HG02981 (cell line): ENCODE measurements around the gene TPM1.
"Not testable (repeated sequence)": the region's sequence is repeated elsewhere in the genome, so short reads cannot be mapped to it uniquely, and the experiment has no call there.

Experiments used
- ATAC-seq: cut with Tn5 transposase; IDR thresholded peaks from one replicate; pipeline ENCODE4 v1.9.1; 2021; ENCODE audit warnings: mild to moderate bottlenecking, moderate library complexity; ENCODE audit not compliant: unreplicated experiment

Gene TPM1

DNA sequence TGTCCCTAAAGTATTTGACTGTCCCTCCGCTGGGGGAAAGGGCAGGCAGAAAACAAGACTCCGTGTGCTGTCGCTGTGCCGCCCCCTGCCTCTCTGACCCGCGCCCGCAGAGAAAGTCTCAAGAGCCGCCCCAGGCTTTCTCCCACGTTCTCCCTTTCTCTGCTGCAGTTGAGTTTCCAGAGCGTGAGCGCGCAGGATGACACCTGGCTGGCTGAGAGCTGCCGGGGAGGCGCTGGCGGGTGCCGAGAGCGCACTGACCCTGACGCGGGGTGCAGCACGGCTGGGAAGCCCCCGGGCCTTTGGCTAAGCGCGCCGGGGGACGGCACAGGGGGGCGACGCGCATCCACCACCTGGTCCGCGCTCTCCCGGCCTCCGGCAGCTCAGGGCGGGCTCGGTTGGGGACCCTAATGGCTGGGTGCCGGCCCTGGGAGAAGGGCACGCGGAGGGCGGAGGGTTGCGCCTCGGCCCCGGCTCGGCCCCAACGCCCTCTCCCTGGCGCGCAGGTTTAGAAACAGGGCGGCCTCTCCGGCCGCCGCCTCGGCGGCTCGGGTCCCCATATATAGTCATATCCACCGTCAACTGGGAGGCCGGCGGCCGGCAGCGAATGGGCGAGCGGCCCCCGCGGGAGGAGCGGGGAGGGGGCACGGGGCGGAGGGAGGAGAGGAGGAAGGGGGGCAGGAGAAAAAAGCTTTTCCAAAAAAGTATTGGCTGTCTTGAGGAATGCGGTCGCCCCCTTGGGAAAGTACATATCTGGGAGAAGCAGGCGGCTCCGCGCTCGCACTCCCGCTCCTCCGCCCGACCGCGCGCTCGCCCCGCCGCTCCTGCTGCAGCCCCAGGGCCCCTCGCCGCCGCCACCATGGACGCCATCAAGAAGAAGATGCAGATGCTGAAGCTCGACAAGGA lies at the start of gene TPM1:
Gene TPM1 (plus strand): TSS at position 774 of the 903 bp plus-strand sequence. CDS start 83 bp downstream, at position 857.
- no peak for ATAC-seq

DNA sequence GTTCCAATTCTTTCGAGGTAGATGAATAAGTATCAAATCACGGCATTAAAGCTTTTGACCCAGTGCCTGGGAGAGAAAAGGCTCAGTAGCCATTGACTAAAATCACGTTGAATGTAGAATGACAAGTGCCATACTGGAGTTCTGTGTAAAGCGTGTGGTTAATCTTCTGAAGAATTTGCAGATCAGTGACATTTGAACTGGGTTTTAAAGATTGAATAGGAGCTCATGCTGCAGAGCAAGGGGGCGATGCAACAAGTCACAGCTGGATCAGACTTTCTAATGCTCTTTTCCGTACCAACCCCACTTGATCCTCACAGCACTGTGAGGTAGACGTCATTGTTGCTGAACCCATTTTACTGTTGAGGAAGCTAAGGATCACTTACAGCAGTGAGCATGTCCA lies 49.5 kb upstream of the TPM1 start:
- ATAC-seq = no peak

DNA sequence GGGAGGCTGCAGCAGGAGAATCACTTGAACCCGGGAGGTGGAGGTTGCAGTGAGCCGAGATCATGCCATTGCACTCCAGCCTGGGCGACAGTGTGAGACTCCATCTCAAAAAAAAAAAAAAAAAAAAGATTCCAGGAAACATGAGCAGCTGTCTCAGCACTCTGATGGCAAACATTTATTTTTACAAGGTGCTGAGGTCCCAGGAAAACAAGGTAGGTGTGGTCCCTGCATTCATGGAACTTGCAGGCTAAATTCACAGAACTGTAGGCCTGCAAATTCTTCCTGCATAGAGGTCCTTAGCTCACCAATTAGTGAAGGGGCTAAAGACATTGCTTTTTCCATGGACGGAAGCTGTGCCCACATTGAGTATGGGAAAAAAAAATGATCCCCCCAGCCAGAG lies 48.9 kb upstream of the TPM1 start:
- ATAC-seq = not testable (repeated sequence)

DNA sequence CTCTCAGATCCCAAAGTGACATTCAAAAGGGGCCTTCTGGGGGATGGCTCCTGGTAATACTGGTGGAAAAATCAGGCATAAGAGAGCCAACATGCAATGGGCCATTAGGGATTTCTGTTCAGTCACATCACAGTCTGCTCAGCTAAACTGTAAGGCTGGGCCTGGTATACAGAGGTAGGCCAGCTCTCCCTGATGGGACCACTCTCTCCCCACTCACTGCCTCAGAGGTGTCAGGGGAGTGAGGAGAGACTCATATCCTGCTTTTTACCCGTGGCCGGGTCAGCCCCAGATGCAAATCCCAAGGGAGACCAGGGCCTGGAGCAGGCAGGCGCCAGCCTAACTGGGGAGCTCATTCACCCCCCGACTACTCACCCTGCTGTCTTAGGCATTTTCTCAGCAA lies 48.1 kb upstream of the TPM1 start:
- no peak for ATAC-seq

DNA sequence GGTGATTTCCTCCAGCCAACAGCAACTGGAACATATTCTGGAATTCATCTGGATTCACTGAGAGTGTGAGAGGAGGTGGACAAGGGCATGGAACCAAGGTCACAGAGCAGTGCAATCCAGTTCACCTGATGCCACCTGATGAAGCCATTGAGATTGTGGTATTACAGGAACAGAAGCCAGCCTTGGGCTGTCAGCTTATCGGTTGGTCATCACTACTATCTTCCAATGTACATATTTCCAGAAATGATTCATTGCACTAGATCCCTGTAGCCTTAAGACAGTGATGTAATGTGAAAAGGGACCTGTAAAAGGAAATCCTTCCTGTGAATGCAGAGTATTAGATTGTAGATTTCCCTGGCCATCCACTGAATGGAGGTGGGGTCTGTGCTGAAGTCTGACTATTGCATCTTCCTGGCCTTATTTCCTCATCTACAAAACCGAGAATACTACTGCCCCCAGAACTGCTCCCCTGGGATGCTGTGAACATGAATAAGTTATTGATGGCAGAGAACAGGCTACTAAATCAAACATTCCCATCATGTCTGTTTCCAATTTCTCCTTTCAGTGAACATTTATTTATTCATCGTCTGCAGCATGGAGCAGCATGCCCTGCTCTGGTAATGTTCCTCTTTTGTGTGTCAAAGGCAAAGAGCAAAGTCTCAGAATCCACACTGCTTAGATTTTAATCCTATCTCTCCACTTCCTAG lies 47.4 kb upstream of the TPM1 start:
- no peak for ATAC-seq

DNA sequence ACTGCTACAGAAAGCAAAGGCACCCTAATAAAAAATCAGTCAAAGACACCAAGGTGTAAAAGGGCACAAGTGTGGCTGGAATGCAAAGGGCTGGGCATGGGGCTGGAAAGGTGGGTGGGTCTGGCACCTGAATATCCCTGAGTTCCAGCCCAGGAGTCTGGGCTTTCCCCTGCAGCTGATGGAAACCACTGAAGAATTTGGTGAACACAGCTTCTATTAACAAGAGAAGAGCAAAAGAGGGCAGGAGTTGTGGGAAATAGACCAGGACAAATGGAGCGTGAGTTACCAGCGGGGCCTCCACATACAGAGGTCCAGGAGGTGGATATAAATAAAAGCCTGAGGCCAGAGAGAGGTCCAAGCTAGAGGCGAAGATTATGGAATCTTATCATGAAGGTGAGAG lies 45.1 kb upstream of the TPM1 start:
- ATAC-seq = no peak

DNA sequence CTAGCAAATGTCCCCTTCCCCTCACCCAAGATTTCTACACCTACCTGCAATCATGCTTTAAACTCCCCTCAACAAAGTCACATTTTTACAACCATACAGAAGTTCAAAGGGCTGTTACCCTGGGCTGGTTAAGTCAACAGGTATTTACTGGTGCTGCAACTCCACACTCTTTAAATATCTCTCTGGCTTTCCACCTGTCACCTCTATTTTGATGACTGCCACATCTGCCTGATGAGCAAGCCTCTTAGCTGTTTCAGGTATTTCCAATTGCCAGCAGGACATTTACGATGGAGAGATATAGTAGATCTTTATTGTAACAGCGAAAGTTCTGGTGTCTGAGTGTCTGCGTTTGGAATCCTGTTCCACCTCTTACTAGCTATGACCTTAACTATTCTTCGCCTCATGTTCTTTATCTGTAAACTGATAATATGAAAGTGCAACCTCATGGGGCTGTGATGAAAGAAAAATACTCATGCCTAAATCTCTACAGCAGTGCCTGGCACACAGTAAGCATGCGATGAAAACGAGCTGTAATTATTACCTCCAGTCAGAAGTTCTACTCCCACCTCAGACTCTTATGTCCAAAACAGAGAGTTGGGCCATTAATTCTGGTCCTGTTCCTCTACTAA lies 44.2 kb upstream of the TPM1 start:
- ATAC-seq = no peak

DNA sequence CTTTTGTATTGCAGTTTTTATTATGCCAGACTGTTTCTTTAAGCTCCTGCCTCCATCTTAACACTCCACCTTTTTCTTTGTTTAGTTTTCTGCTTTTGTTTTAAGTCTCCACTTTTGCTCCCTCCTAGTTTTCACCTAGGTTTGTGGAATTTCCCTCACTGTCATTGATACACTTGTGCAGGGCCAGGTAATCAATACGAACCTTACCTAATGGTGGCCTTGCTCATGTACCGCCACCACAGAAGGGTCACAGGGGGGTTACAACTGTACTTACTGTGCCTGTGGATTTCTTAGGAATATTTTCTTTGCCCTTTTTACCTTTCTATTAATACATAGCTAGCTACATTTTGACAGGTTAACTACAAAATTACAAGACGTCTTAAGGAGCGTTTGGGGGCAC lies 43.4 kb upstream of the TPM1 start:
- ATAC-seq = no peak

DNA sequence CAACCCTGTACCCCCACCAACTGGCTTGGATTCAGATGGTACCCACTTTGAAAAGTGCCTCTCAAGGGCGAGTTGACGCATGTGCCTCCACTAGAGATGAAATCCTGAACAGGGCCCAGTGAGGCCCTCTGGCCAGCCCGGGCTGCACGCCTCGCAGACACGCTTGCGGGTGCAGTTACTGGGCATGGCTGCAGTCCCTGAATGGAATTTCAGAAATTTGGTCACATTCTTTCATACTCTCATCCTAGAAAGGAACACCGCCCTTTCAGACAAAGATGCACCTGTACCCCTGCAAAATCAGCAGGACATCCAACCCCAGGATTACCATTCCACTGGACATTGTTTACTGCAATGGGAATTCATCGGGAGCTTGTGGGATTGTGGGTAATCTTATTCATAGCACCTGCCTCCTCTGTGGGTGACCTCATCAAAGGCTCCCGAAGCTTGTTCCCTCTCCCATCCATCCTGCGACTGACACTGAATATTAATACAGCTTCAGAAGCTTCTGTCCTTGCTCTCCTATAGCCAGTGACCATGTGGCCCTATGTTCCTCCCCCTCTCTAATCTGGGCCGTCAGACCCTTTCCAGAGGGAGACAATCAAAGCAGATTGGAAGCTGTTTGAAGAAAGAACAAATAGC lies 42.5 kb upstream of the TPM1 start:
- no peak for ATAC-seq

DNA sequence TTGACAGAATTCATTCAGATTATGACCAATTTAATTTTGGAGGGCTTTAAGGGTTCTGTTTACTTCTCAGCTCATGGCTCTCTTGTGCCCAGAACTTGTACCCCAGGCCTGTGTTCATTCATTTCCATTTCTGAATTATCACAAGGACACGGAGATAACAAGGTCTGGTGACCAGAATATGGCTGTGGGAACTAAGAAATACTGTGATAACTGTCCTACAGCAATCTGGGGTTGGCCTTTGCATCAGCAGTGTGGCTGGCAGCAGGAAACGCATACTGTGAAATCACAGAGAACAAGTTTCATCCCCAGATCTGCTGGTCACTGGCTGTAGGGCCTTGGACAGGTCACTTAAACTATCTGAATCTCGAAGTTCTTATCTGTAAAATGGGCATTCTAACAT lies 41.8 kb upstream of the TPM1 start:
- no peak for ATAC-seq

DNA sequence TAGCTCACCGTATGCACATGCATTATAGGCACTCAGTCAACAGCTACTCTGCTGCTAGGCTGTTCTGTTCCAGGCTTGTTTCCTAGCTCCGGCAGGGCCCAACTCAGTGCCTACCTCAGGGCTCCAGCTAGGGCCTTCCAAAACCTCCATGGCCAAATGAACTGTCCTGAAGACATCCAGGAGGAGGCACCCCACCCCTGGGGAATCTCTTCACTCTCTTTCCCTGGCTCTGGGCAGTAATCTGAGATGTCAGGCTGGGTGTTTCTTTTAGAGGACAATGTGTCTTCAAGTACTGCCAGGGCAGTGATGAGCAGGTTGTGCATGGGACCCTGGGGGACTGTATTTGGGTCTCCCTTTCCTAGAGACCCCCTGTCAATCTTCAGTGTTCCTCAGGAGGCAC lies 38.3 kb upstream of the TPM1 start:
- ATAC-seq = no peak

DNA sequence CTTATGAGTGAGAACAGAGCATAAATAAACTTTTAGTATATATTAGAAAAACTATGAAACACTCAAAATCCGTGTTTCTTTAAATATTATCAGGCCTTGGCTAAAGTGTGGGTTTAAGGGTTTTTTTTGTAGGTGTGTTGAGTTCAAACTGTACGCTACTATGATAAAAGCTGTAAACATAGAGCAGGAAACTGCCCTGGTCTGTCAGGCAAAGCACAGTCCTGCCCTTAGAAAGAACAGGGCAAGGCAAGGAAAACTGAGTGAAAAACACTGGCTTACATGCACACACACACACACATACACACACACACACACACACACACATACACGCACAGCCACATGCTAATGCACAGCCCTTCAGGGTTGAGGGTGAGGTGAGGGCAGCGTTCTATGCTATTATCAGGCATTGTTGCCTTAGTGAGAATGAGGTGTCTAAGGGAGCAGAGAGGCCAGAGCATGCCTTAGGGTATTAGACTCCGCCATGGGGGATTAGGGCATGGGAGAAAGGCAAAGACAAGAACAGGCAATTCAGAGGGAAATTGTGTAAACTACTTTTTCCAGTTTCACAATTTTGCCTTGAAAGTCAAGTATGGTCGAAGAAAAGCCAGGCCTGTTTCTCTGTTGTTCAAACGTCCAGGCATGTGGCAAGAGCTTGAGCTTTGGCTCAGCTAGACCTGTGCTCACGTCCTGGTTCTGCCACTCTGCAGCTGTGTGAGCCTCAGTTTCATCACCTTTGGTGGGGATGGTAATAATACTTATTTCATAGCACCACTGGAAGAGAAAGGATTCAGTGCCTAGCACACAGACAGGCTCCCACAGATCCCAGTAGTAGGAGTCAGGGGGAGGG lies 36.3 kb upstream of the TPM1 start:
- no peak for ATAC-seq

DNA sequence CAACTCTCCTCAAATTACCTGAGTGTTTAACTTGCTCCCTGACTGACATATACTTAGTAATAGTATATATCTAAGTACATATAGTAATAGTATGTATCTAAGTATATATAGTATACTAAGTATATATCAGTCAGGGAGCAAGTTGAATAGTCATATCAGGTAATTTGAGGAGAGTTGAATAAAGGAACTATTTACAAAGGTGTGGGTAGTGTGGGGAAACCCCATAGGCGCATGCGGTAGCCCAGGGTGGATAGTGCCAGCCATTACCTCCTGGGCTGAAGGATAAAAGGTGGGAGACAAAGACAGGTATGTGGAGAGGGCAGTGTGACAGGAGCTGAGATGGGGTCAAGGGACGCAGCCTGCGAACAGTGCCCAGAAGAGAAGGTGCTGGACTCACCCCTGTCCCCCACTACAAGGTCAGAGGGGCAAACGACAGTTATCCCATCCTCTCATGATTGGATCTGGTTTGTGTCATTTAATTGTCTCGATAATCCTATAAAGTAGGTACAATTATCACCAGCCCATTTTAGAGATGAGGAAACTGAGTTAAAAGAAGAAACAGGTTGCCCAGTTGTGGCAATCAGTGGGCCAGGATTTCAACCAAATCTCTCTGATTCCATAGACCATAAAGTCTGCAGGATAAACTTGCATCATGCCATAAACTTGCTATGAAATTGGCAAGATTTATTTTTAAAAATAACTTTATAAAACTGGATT lies 34.1 kb upstream of the TPM1 start:
- ATAC-seq = no peak

DNA sequence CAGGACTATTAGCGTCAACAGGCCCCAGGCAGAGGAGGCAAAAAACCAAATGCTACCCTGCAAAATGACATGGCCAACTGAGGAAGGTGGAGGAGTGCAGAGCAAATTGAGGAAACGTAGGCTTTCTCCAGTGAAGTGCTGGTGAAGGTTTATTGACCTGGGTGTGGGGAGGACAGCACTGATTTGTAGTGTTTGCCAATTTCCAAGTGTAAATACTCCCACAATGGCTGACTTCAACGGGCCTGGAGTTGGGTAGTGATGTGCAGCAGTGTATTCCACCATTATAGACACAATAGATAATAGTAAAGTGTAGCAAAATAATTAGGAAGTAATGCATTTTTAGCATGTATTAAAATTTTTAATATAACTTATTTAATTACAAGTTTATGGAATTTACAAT lies 32.2 kb upstream of the TPM1 start:
- no peak for ATAC-seq

DNA sequence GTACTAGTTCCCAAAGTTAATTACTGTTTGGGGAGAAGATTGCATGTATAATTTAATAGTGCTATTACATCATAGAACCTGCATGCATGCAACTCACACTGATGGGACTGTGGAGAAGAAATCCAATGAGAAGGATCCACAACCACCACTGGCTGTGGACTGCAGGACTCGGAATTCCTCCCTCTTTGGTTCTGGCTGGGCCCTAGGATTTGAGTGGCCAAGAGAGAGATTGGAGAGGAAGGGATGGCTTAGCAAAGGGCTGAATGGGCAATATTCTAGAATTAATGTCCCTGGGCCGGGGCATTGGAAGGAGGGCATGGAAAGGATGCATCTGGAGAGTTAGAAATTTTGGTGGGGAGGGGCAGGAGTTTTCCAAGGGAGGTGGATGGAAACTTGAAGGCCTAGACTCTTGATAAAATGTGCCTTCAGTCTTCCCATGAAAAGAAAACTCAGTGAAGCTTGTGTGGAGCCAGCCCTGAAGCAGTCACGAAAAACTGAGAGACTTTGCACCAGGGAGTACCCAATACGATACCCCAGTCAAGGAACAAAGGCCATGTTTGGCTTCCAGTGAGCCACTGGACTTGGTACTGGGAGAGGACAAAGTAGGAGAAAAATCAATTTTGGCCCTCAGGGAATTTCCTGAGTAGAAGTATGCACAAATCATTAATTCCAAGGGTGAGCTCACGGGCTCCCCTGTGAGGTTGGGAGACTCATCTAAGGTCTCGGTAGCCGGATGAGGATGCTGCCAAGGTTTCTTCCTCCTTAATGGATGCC lies 31.4 kb upstream of the TPM1 start:
- ATAC-seq = no peak

DNA sequence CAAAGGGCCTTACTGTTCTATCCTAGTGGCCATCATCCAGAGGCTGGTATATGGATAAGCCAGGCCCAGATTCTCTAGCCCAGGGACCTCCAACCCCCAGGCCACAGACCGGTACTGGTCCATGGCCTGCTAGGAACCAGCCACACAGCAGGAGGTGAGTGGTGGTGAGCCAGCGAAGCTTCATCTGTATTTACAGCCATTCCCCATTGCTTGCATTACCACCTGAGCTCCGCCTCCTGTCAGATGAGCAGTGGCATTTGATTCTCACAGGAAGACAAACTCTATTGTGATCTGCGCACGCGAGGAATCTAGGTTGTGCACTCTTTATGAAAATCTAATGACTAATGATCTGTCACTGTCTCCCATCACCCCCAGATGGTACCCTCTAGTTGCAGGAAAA lies 30.1 kb upstream of the TPM1 start:
- ATAC-seq = no peak

DNA sequence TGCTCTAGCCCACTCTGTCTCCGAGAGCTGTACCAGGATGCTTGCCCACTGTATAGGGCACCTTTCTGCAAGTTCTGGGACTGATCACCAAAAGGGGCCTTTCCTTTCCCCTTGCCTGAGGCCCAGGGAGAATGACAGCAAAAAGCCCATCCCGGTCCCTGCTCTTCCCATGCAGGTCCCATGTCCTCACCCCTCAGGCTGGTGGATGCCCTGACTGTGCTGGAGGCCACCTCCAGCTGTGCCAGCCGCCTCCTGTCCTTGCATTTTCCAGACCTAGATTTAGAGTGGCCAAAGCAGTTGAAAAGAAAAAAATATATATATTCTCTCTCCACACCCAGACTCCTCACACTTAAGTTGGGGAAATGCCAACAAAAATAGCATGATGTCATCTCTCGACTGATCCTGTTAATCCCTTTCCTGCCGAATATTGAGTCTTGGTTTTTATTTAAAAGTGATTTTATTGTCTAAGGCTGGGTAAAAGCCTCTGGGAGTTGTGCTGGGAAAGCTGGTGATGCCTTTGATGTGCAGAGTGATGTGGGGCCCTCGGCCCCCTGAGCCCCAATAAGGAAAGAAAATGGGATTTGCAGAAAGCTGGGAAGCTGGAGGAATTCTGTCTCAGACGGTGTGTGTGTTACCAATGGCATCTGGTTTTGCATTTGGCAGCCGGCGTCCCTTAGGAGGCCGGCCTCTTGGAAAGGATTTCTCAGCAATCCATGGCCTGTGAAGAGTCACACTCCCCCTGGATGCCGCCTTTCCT lies 29.3 kb upstream of the TPM1 start:
- ATAC-seq = no peak

DNA sequence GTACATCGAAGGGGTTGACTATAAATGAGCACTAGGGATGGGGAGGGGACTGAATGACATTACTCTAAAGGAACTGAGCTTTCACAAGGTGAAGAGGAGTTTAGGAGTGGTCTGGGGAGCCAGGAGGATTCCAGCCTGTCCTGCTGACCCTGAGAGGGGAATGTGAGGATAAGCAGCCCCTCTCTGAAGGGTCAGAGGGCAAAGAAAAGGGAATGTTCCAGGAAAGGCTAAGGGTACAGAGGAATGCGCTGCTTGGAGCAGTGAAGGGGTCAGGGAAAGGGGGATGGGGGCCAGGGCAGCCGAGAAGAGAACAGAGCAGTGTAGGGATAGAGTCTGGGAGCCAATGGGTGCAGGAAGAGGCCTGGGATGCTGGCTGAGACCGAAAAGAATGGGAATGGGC lies 28.0 kb upstream of the TPM1 start:
- no peak for ATAC-seq
